Keratinocyte (primary cell): Measurements from ENCODE around the gene COL25A1. TPM values are rescaled to one million over a fixed set of nuclear protein-coding genes. Genes with fewer than 3 reads are reported as not detected.
"Not testable (repeated sequence)": the region's sequence is repeated elsewhere in the genome, so short reads cannot be mapped to it uniquely, and the experiment has no call there.

Experiments
- DNase-seq: peaks from one replicate; pipeline ENCODE4 v3.0.0-alpha.2; 2011; ENCODE audit warnings: low read depth, missing footprints, low spot score
- FAIRE-seq: peaks from 2 replicates; lab custom pipeline; 2011; peaks lifted over from hg19 to GRCh38; lab: Jason Lieb, UNC
- H2AFZ ChIP-seq: 2 replicates; pipeline ENCODE4 v1.6.0; 2012; ENCODE audit warnings: low read length, control low read depth, inconsistent platforms; ENCODE audit not compliant: control insufficient read depth
- H3K27ac ChIP-seq: 2 replicates; pipeline ENCODE4 v1.5.1; 2011; ENCODE audit warnings: low read length; ENCODE audit not compliant: control insufficient read depth, insufficient read depth
- H3K27me3 ChIP-seq: 3 replicates; pipeline ENCODE4 v1.6.0; 2011; ENCODE audit warnings: low read length; ENCODE audit not compliant: control insufficient read depth, insufficient read depth; ENCODE audit errors: extremely low read depth
- H3K36me3 ChIP-seq, 2 experiments: 2 replicates in 1 of 2; 3 replicates in 1 of 2; pipeline ENCODE4 v1.5.1; 2011; ENCODE audit warnings: low read length in 2 of 2, mild to moderate bottlenecking in 1 of 2; ENCODE audit not compliant: control insufficient read depth in 2 of 2, insufficient read depth in 2 of 2; ENCODE audit errors: extremely low read depth in 1 of 2
- H3K4me1 ChIP-seq: 3 replicates; pipeline ENCODE4 v1.5.1; 2011; ENCODE audit warnings: low read length; ENCODE audit not compliant: control insufficient read depth, insufficient read depth; ENCODE audit errors: extremely low read depth
- H3K4me2 ChIP-seq: 3 replicates; pipeline ENCODE4 v1.6.0; 2011; ENCODE audit warnings: low read depth, low read length; ENCODE audit not compliant: control insufficient read depth, insufficient read depth; ENCODE audit errors: extremely low read depth
- H3K4me3 ChIP-seq, 3 experiments: fragments of 200-600 bp in 1 of 3; sonication (generic) in 1 of 3; 2 replicates in 2 of 3; 3 replicates in 1 of 3; pipeline ENCODE4 v1.5.1; 2011 to 2016; ENCODE audit warnings: low read length in 3 of 3, mild to moderate bottlenecking in 3 of 3, control low read depth in 2 of 3, inconsistent platforms in 1 of 3, low read depth in 1 of 3, mixed read lengths in 1 of 3, mixed run types in 1 of 3, moderate library complexity in 1 of 3; ENCODE audit not compliant: control insufficient read depth in 2 of 3, insufficient read depth in 2 of 3; ENCODE audit errors: extremely low read depth in 1 of 3
- H3K79me2 ChIP-seq: 2 replicates; pipeline ENCODE4 v1.6.0; 2012; ENCODE audit warnings: low read length; ENCODE audit not compliant: control insufficient read depth, insufficient read depth
- H3K9ac ChIP-seq: 3 replicates; pipeline ENCODE4 v1.6.0; 2011; ENCODE audit warnings: low read length; ENCODE audit not compliant: control insufficient read depth, insufficient read depth; ENCODE audit errors: extremely low read depth
- H3K9me1 ChIP-seq: 3 replicates; pipeline ENCODE4 v1.6.0; 2011; ENCODE audit warnings: low read length; ENCODE audit not compliant: control insufficient read depth, insufficient read depth; ENCODE audit errors: extremely low read depth
- H3K9me3 ChIP-seq: 2 replicates; pipeline ENCODE4 v1.5.1; 2012; ENCODE audit warnings: low read depth, low read length; ENCODE audit not compliant: control insufficient read depth
- H4K20me1 ChIP-seq: 3 replicates; pipeline ENCODE4 v1.6.0; 2011; ENCODE audit warnings: low read length; ENCODE audit not compliant: control insufficient read depth, insufficient read depth; ENCODE audit errors: extremely low read depth
- EZH2 ChIP-seq: IDR thresholded peaks from one replicate; pipeline ENCODE4 v1.6.1; 2012; ENCODE audit warnings: inconsistent platforms, mild to moderate bottlenecking, low read length, moderate library complexity
- dilution Hi-C: fragments of 300-500 bp; cut with MboI; formaldehyde crosslinking; loops from one replicate; pipeline ENCODE4 v1.7.0; 2020; ENCODE audit warnings: low sequenced_read_pairs; ENCODE audit not compliant: extremely low pct_ligation_motif_present
- polyA plus RNA-seq, 5 experiments: library from polyadenylated mRNA; depleted of rRNA in 3 of 5; stranded (reverse) in 3 of 5; stranded (forward) in 1 of 5; unstranded in 1 of 5; fragments of >200 nt; gene quantifications; 1 replicate in 1 of 5; 2 replicates in 3 of 5; 3 replicates in 1 of 5; pipeline versions ENCODE4 v1.2.1 to v1.2.3, GENCODE V29; 2011 to 2012; ENCODE audit warnings: missing spikeins in 2 of 5, low read depth in 1 of 5, low replicate concordance in 1 of 5
- TF ChIP-seq, protein P1 (sequence below), 3 experiments: IDR thresholded peaks in 1 of 3; conservative IDR thresholded peaks in 1 of 3; optimal IDR thresholded peaks in 1 of 3; 2 replicates in 2 of 3; 3 replicates in 1 of 3; pipeline versions ENCODE3 to v1.5.1; 2011; ENCODE audit warnings: low read length in 3 of 3, mild to moderate bottlenecking in 3 of 3, moderate library complexity in 2 of 3, control low read depth in 1 of 3, inconsistent platforms in 1 of 3; ENCODE audit not compliant: insufficient read depth in 2 of 3; ENCODE audit errors: extremely low read depth in 1 of 3

Gene COL25A1
- polyA plus RNA-seq, 1 donor (not counting 4 experiments of a cell fraction or from before 2014, with no cell fraction given), result not detected

GRCh38 chr4:108937066-108937465 lies 365.4 kb downstream of the COL25A1 start:
- H4K20me1 ChIP-seq, result peaks cover 3% of the 10 kb centered on the region
- dilution Hi-C loops, result no loop called here
- no peaks in the 10 kb centered on the region for H3K36me3 ChIP-seq
- no peak overlapping the region for H3K4me2 ChIP-seq
- FAIRE-seq (no peak), DNase-seq (no peak)
- H3K79me2 ChIP-seq, result no peaks in the 10 kb centered on the region
- TF ChIP-seq, protein P1, sequence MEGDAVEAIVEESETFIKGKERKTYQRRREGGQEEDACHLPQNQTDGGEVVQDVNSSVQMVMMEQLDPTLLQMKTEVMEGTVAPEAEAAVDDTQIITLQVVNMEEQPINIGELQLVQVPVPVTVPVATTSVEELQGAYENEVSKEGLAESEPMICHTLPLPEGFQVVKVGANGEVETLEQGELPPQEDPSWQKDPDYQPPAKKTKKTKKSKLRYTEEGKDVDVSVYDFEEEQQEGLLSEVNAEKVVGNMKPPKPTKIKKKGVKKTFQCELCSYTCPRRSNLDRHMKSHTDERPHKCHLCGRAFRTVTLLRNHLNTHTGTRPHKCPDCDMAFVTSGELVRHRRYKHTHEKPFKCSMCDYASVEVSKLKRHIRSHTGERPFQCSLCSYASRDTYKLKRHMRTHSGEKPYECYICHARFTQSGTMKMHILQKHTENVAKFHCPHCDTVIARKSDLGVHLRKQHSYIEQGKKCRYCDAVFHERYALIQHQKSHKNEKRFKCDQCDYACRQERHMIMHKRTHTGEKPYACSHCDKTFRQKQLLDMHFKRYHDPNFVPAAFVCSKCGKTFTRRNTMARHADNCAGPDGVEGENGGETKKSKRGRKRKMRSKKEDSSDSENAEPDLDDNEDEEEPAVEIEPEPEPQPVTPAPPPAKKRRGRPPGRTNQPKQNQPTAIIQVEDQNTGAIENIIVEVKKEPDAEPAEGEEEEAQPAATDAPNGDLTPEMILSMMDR (optimal IDR thresholded peaks at IDR 0.05 in 1 of 3, IDR thresholded peaks at IDR 0.05 in 1 of 3, conservative IDR thresholded peaks at IDR 0.05 in 1 of 3; ENCODE audit: extremely low read depth in 1 of 3, insufficient read depth in 2 of 3, low read length in 3 of 3), result no peak
- no peak for TF ChIP-seq EZH2
- H3K9ac ChIP-seq, result no peak overlapping the region
- H2AFZ ChIP-seq, result no peak overlapping the region
- H3K9me3 ChIP-seq, result no peaks in the 10 kb centered on the region
- peaks cover 18% of the 10 kb centered on the region for H3K27me3 ChIP-seq
- no peak overlapping the region for H3K4me3 ChIP-seq
- peaks cover 3% of the 10 kb centered on the region for H3K4me1 ChIP-seq
- no peaks in the 10 kb centered on the region for H3K9me1 ChIP-seq
- H3K27ac ChIP-seq, result no peak overlapping the region

DNA sequence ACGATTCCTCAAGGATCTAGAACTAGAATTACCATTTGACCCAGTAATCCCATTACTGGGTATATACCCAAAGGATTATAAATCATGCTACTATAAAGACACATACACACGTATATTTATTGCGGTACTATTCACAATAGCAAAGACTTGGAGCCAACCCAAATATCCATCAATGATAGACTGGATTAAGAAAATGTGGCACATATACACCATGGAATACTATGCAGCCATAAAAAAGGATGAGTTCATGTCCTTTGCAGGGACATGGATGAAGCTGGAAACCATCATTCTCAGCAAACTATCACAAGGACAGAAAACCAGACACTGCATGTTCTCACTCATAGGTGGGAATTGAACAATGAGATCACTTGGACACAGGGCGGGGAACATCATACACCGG lies 368.5 kb downstream of the COL25A1 start:
- FAIRE-seq, result not testable (repeated sequence)

DNA sequence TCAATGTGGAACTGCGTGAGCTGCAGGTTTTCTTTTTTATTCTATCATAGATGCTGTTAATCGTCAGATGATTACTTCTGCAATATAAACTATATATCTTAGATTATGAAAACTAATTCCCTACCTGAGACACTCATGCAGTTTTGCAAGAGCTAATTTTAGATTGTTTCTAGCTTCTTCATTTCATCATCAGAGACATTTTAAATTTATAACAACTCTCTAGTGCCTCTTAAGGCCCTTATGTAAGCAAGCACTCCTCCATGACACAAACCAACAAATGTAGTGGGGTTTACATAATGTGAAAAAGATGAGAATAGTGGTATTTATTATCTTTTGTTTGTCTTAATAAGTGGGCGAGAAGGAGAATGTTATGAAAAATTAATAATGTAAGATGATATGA lies 369.4 kb downstream of the COL25A1 start:
- Histone ChIP-seq H3K9me1 (no peaks in the 10 kb centered on the region), H3K36me3 (no peaks in the 10 kb centered on the region), H3K4me1 (no peaks in the 10 kb centered on the region), H2AFZ (no peak overlapping the region), H3K4me3 (no peak overlapping the region), H4K20me1 (no peaks in the 10 kb centered on the region), H3K27me3 (peaks cover 30% of the 10 kb centered on the region), H3K4me2 (no peak overlapping the region), H3K79me2 (no peaks in the 10 kb centered on the region), H3K9ac (no peak overlapping the region), H3K9me3 (no peaks in the 10 kb centered on the region), H3K27ac (no peak overlapping the region)
- DNase-seq, result no peak
- TF ChIP-seq, protein P1 (optimal IDR thresholded peaks at IDR 0.05 in 1 of 3, IDR thresholded peaks at IDR 0.05 in 1 of 3, conservative IDR thresholded peaks at IDR 0.05 in 1 of 3; ENCODE audit: extremely low read depth in 1 of 3, insufficient read depth in 2 of 3, low read length in 3 of 3), result no peak
- dilution Hi-C loops, result no loop called here
- FAIRE-seq, result no peak

More for the DNA sequence above, 368.5 kb downstream of the COL25A1 start:
- H3K4me3 ChIP-seq, H3K36me3 ChIP-seq, dilution Hi-C loops, DNase-seq, H3K9me1 ChIP-seq, H3K9ac ChIP-seq, H2AFZ ChIP-seq, H3K9me3 ChIP-seq, H3K27ac ChIP-seq, H4K20me1 ChIP-seq, H3K4me2 ChIP-seq, H3K4me1 ChIP-seq, H3K79me2 ChIP-seq: not testable (repeated sequence)
- peaks cover 30% of the 10 kb centered on the region for H3K27me3 ChIP-seq
